Frontal cortex (tissue), 1 donor: ENCODE measurements around the gene RSPH10B. TPM values are rescaled to one million over a fixed set of nuclear protein-coding genes. Genes with fewer than 3 reads are reported as not detected.

ENCODE experiments used
- small RNA-seq: library from RNA; depleted of rRNA; stranded (forward); fragments of <200 nt; gene quantifications from one replicate; pipeline ENCODE3, GENCODE V24; 2014
- total RNA-seq: library from RNA; depleted of rRNA; stranded (reverse); fragments of >200 nt; gene quantifications from one replicate; pipeline ENCODE4 v1.2.3, GENCODE V29; 2014

Gene RSPH10B
- total RNA-seq, 1 donor from 2014 or later = 1.2 TPM

Small RNA genes lying within 50 kb of the gene (small RNA-seq; reads per million reads assigned to genes)
- gene RF00019 = not detected
- gene SNORA80D = 0.31 reads per million, percentile 14 among the genes with 10 or more reads in this experiment

Other genes starting within 250 kb of the RSPH10B start
- gene RNF216, start 189.0 kb downstream of the RSPH10B start, total RNA-seq = 30.6 TPM
- not detected for gene OCM, start 89.9 kb downstream of the RSPH10B start, total RNA-seq
- gene CCZ1, start 72.0 kb downstream of the RSPH10B start, total RNA-seq = 156 TPM
- gene PMS2, start 38.4 kb upstream of the RSPH10B start, total RNA-seq = 33.4 TPM
- gene AIMP2, start 38.6 kb upstream of the RSPH10B start, total RNA-seq = 35.9 TPM
- under 0.01 TPM for gene ANKRD61, start 60.7 kb upstream of the RSPH10B start, total RNA-seq
- 56.3 TPM for gene EIF2AK1, start 88.5 kb upstream of the RSPH10B start, total RNA-seq
- gene USP42, start 134.3 kb upstream of the RSPH10B start, total RNA-seq = 14.3 TPM